Stimulated activated CD4-positive, alpha-beta T cell treated with anti-CD3 and anti-CD28 coated beads, Interleukin-12 subunit alpha, Interleukin-12 subunit beta, amount 100 ng/mL, for 4 hours (primary cell): ENCODE results near the gene CLIP2.
"Not testable (repeated sequence)": the region's sequence is repeated elsewhere in the genome, so short reads cannot be mapped to it uniquely, and the experiment has no call there.

ENCODE experiments used
- DNase-seq: peaks from one replicate; pipeline ENCODE4 v3.0.0-alpha.2; 2020

The CLIP2 gene

GRCh38 chr7:74407958-74408357 lies 118.8 kb downstream of the CLIP2 start:
- DNase-seq = no peak

GRCh38 chr7:74409571-74409970 lies 120.4 kb downstream of the CLIP2 start:
- no peak for DNase-seq

- no peak for DNase-seq
These were observed 121.6 kb downstream of the CLIP2 start for GRCh38 chr7:74410772-74411171.

GRCh38 chr7:74411571-74411970 lies 122.4 kb downstream of the CLIP2 start:
- DNase-seq = not testable (repeated sequence)

- no peak for DNase-seq
These were observed 122.8 kb downstream of the CLIP2 start for GRCh38 chr7:74412056-74412455.

- DNase-seq = no peak
These were observed 123.4 kb downstream of the CLIP2 start for GRCh38 chr7:74412603-74413002.

GRCh38 chr7:74414595-74415333 lies 125.6 kb downstream of the CLIP2 start:
- not testable (repeated sequence) for DNase-seq

GRCh38 chr7:74417419-74417971 lies 128.3 kb downstream of the CLIP2 start:
- peak; percentile 55 for DNase-seq

GRCh38 chr7:74418076-74418475 lies 128.9 kb downstream of the CLIP2 start:
- DNase-seq = no peak

- DNase-seq = no peak
These were observed 129.3 kb downstream of the CLIP2 start for GRCh38 chr7:74418538-74418937.

GRCh38 chr7:74419232-74419631 lies 130.0 kb downstream of the CLIP2 start:
- not testable (repeated sequence) for DNase-seq

GRCh38 chr7:74420006-74420405 lies 130.8 kb downstream of the CLIP2 start:
- no peak for DNase-seq

- no peak for DNase-seq
These were observed 135.2 kb downstream of the CLIP2 start for GRCh38 chr7:74424291-74424880.

GRCh38 chr7:74428023-74428422 lies 138.8 kb downstream of the CLIP2 start:
- no peak for DNase-seq

GRCh38 chr7:74429153-74429747 lies 140.0 kb downstream of the CLIP2 start:
- no peak for DNase-seq

GRCh38 chr7:74430409-74430808 lies 141.2 kb downstream of the CLIP2 start:
- not testable (repeated sequence) for DNase-seq

- no peak for DNase-seq
These were observed 141.8 kb downstream of the CLIP2 start for GRCh38 chr7:74430961-74431466.

GRCh38 chr7:74437291-74437571 lies 148.0 kb downstream of the CLIP2 start:
- DNase-seq = not testable (repeated sequence)

GRCh38 chr7:74438327-74438726 lies 149.1 kb downstream of the CLIP2 start:
- no peak for DNase-seq

GRCh38 chr7:74439541-74439940 lies 150.3 kb downstream of the CLIP2 start:
- no peak for DNase-seq

- DNase-seq = not testable (repeated sequence)
These were observed 150.9 kb downstream of the CLIP2 start for GRCh38 chr7:74440143-74440542.

- DNase-seq = no peak
These were observed 152.6 kb downstream of the CLIP2 start for GRCh38 chr7:74441801-74442200.

GRCh38 chr7:74443543-74444247 lies 154.5 kb downstream of the CLIP2 start:
- DNase-seq = no peak
